Measurements from ENCODE around the gene LRRC37A.
"Not testable (repeated sequence)": the region's sequence is repeated elsewhere in the genome, so short reads cannot be mapped to it uniquely, and the experiment has no call there.

LRRC37A gene

GRCh38 chr17:46294831-46295230 lies at the start of gene LRRC37A:
TSS of gene LRRC37A (plus strand) at chr17:46295131. CDS start at chr17:46295134, 3 bp downstream.
- not testable (repeated sequence) for DNase-seq

GRCh38 chr17:46249153-46249552 lies 45.8 kb upstream of the LRRC37A start:
- not testable (repeated sequence) for DNase-seq

DNA sequence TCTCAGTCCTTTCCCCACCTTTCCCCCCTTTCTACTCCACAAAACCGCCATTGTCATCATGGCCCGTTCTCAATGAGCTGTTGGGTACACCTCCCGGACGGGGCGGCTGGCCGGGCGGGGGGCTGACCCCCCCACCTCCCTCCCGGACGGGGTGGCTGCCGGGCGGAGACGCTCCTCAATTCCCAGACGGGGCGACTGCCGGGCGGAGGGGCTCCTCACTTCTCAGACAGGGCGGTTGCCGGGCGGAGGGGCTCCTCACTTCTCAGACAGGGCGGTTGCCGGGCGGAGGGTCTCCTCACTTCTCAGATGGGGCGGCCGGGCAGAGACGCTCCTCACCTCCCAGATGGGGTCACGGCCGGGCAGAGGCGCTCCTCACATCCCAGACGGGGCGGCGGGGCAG lies 42.1 kb upstream of the LRRC37A start:
- DNase-seq, result not testable (repeated sequence)

DNA sequence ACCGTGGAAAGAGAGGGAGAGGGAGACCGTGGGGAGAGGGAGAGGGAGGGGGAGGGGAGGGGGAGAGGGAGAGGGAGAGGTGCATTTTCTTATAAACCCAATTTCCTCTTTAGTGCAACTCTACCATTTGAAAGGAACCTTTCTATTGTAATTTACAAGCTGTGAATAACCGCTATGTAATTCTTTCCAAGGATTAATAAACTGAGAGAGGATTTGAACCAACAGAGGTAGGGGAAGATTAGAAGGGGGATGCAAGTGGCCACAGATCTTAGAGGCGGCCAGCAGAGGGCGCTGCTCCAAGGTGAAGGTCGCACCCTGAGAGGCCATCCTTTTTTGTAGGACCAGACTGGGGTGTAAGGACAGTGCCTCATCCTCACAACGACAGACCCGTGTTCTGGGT lies 41.2 kb upstream of the LRRC37A start:
- DNase-seq, result peak; percentile 87 to 91

DNA sequence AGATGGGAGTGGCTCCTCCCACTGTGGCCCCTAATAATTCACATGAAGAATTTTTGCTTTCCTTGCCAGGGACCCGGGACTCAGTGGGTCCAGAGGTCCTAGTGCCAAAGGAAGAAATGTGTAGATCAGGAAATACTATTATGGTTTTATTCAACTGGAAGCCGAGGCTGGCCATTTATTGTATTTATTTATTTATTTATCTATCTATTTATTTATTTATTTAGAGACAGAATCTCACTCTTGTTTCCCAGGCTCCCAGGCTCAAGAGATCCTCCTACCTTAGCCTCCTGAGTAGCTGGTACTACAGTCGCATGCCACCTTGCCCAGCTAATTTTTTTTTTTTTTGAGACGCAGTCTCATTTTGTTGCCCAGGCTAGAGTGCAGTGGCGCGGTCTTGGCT lies 40.7 kb upstream of the LRRC37A start:
- DNase-seq, result not testable (repeated sequence)

DNA sequence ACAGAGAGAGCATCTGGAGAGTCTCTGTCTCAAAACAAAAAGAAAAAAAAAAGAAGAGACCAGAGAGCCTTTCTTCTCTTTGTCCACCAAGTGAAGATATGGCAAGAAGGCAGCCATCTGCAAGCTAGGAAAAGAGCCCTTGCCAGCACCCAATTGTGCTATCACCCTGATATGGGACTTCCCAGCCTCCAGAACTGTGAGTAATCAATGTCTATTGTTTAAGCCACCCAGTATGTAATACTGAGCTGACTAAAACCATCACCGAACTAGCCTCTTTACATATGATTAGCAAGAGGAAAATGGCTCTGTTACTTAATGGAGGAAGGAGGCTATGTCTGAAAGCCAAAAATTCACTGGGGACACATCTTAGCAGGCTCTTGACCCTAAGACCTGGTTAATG lies 38.6 kb upstream of the LRRC37A start:
- not testable (repeated sequence) for DNase-seq

- peak; percentile 70 to 83 for DNase-seq
These were observed 34.9 kb upstream of the LRRC37A start for GRCh38 chr17:46259845-46260661.

- DNase-seq, result no peak
These were observed 32.7 kb upstream of the LRRC37A start for GRCh38 chr17:46262271-46262670.

DNA sequence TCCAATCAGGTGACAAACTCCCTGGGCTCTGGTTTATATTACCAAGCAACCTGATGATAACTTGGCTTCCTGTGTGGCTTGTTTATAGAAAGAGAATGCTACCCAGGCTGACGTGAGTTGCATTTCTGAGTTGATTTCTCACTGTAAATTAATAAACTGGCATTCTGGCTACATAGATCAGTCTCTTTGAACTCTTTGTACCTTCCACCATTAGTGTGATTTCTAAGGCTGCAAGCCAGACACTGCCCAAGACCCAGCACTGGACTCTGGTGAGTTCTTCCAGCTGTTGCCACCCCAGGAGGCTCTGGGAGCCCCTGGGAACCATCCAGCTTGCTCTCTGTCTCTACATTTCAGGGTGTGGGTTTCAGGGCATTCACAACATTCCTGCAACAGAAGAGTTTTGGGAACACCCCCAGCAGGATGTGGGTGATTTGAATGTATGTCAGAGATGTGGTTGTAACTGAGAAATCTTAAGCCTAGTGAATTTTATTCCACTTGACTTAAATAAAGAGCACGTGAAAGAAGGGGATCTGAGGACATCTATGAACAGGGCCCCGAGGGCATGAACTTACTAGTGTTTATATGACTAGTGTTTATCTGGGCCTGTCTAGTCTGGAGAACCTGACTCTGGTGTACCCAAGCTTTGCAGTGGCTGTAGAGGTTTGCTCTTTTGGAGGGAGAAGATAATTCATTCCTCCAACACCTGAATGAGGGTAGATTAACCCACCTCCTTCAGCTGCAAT lies 30.3 kb upstream of the LRRC37A start:
- no peak for DNase-seq

DNA sequence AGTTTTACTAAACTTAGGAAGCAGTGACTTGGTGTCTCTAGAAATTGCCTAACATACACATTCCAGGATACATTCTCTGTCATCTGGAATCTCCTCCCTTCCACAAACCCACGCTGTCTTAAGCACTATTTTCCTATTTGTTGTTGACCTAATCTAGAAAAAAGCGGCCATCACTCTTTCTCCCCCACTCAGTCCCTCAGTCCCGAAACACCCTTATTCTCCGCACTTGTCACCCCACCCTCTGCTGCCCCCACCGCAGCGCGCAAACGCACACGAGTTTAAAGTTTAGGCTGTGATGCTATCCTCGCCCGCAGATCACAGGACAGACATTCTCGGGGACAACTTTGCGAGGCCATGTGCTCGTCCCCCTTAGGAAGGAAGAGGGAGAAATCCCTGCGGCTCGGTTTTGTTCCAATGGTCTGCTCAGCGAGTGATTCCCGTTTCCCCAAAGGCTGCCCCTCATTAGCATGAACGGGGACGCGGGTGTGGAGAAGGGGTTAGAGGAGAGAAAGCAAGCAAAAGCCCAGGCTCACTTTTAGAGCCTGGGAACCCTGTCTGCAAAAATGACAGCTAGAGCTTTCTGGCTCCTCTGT lies 28.8 kb upstream of the LRRC37A start:
- not testable (repeated sequence) for DNase-seq

- peak; percentile 85 to 94 for DNase-seq
These were observed 28.0 kb upstream of the LRRC37A start for GRCh38 chr17:46266656-46267544.

DNA sequence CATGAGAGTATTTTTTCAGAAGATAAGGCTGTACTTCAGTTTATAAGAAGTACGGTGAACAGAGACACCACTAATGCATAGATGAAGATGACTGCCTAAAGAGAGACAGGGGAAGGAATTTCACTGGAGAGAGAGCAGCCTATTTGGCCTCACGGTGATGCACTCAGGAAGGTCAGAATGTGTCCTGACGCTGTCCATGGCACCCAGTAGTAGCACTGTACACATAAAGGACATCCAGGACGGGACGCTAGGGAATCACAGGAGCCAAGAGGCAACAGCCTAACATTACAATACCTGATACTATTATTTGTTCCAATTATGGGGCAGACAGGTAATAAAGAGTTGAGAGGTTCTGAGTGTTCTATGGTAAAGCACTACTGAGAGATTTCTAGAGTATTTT lies 24.9 kb upstream of the LRRC37A start:
- peak in 1 of 2 experiments; percentile 36 for DNase-seq

GRCh38 chr17:46273541-46274236 lies 21.2 kb upstream of the LRRC37A start:
- DNase-seq, result no peak

DNA sequence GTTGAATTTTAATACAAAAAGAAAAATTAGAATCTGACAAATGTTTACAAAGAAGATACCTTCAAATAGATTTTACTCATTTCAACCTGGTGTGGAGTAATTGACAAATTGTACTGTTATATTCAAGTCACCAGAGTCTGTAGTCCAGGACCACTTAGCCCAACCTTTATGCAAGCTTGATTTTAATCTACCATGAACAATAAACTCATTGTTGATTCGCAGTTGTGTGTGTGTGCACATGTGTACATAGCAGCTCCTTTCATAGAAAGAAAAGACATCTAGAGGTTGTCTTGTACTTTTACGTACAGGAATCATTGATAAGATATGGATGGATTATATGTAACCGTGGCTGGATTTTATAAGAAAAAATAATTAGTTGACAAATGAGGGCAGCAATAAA lies 20.7 kb upstream of the LRRC37A start:
- DNase-seq, result no peak

DNA sequence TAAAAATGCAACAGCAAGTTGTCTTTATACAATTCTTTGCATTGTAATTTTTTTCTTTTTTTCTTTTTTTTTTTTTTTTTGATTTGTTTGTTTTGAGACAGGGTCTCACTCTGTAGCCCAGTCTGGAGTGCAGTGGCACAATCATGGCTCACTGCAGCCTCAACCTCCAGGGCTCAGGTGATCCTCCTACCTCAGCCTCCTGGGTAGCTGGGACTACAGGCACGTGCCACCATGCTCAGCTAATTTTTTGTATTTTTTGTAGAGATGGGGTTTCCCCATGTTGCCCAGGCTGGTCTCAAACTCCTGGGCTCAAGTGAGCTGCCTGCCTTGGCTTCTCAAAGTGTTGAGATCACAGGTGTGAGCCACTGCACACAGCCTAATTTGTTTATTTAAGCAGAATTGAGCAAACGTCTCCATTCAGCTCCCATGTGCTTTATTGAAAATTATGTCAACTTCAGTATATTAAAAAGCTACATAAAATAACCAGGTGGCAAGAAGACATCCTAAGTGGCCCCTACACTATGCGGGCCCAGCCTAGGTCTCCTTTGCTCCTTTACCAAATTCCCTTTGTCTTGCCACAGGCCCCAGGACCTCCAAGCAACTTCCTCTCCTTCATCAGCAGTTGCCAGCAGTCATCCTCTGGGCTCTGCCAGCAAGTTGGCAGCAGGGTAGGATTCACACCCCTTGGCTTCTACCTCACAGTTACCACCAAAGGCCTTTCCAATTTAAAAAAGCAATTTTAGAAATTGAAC lies 18.0 kb upstream of the LRRC37A start:
- peak; percentile 76 to 77 for DNase-seq

DNA sequence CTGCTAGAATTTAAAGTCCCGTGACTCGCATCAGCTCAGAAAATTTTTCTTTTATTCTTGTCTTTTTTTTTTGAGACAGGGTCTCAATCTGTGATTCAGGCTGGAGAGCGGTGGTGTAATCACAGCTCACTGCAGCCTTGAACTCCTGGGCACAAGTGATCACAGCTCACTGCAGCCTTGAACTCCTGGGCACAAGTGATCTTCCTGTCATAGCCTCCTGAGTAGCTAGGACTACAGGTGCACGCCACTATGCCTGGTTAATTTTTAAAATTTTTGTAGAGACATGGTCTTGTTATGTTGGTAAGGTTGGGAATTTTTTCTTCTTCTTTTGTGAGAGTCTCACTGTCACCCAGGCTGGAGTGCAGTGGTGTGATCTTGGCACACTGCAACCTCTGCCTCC lies 13.6 kb upstream of the LRRC37A start:
- not testable (repeated sequence) for DNase-seq

DNA sequence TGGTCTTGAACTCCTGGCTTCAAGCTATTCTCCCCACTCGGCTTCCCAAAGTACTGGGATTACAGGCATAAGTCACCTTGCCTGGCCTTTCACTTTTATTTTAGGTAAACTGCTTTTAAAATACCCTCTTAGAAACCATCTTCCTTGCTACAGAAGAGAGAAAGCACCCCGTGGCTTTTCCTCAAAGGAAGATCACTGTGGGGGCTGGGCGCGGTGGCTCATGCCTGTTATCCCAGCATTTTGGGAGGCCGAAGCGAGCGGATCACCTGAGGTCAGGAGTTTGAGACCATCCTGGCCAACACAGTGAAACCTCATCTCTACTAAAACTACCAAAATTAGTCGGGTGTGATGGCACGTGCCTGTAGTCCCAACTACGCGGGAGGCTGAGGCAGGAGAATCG lies 12.3 kb upstream of the LRRC37A start:
- DNase-seq, result not testable (repeated sequence)

DNA sequence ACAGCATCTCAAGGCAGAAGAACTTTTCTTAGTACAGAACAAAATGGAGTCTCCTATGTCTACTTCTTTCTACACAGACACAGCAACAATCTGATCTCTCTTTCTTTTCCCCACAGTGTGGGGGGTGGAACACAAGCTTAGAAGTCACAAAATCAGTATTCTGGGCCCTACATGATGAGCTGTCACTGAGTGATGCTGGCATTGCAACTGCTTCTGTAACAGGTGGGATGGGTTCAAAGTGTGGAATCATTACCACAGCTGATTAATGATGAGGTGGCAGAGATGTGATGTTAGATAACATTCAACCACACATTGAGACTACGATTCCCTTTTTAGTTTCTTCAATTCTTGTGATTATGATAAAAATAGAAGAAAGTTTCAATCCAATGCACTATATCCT lies 10.5 kb upstream of the LRRC37A start:
- not testable (repeated sequence) for DNase-seq

GRCh38 chr17:46285500-46285899 lies 9.4 kb upstream of the LRRC37A start:
- DNase-seq, result not testable (repeated sequence)

GRCh38 chr17:46286764-46287221 lies 8.1 kb upstream of the LRRC37A start:
- DNase-seq, result peak; percentile 96 to 97

GRCh38 chr17:46287587-46287986 lies 7.3 kb upstream of the LRRC37A start:
- not testable (repeated sequence) for DNase-seq
